Measurements from ENCODE around the gene PTGIS. TPM values are rescaled to one million over a fixed set of nuclear protein-coding genes. Genes with fewer than 3 reads are reported as not detected.

PTGIS gene
- total and polyA plus RNA-seq, 7 donors, result 2.7 to 26.5 (median 8.0) TPM

GRCh38 chr20:49561806-49562205 lies 6.1 kb downstream of the PTGIS start:
- ATAC-seq (no peak), DNase-seq (no peak)
- 43 to 46% (median 46%) methylated on average over 2 of the region's 2 CpGs for WGBS, 3 donors
- H3K27me3 ChIP-seq (ENCODE audit: insufficient read depth in 3 of 3, low read length in 2 of 3), result peaks cover 0 to 17% (median 2%) of the 10 kb centered on the region in 3 donors
- peak overlapping the region; percentile 46 for H3K27ac ChIP-seq
- peaks cover 4% of the 10 kb centered on the region for H3K4me1 ChIP-seq
- TF ChIP-seq CTCF (IDR thresholded peaks at IDR 0.05), result no peak
- intact Hi-C loops (cut with DNase I), result no loop called here
- no peaks in the 10 kb centered on the region for H3K36me3 ChIP-seq (ENCODE audit: insufficient read depth in 1 of 2, low read depth in 1 of 2)
- no peaks in the 10 kb centered on the region for H3K9me3 ChIP-seq
- H3K4me3 ChIP-seq, result no peak overlapping the region

GRCh38 chr20:49561256-49561655 lies 6.7 kb downstream of the PTGIS start:
- no peak overlapping the region for H3K27ac ChIP-seq
- no peak for TF ChIP-seq CTCF (IDR thresholded peaks at IDR 0.05)

GRCh38 chr20:49560646-49561045 lies 7.3 kb downstream of the PTGIS start:
- H3K4me1 ChIP-seq, result peaks cover 4% of the 10 kb centered on the region

More at GRCh38 chr20:49561256-49561655, 6.7 kb downstream of the PTGIS start:
- Histone ChIP-seq H3K9me3 (no peaks in the 10 kb centered on the region), H3K4me1 (peaks cover 4% of the 10 kb centered on the region), H3K36me3 (ENCODE audit: insufficient read depth in 1 of 2, low read depth in 1 of 2) (no peaks in the 10 kb centered on the region), H3K4me3 (no peak overlapping the region), H3K27me3 (ENCODE audit: insufficient read depth in 3 of 3, low read length in 2 of 3) (peaks cover 0 to 17% (median 2%) of the 10 kb centered on the region in 3 donors)
- no peak for ATAC-seq
- intact Hi-C loops (cut with DNase I), result no loop called here
- DNase-seq, result no peak
- WGBS, 3 donors, result 85 to 89% (median 88%) methylated on average over 4 of the region's 4 CpGs

GRCh38 chr20:49560186-49560585 lies 7.8 kb downstream of the PTGIS start:
- ATAC-seq (no peak), DNase-seq (no peak)
- H3K27me3 ChIP-seq (ENCODE audit: insufficient read depth in 3 of 3, low read length in 2 of 3), result peaks cover 0 to 17% (median 2%) of the 10 kb centered on the region in 3 donors
- 69 to 74% (median 72%) methylated on average over 7 of the region's 7 CpGs for WGBS, 3 donors
- H3K36me3 ChIP-seq (ENCODE audit: insufficient read depth in 1 of 2, low read depth in 1 of 2), result no peaks in the 10 kb centered on the region
- H3K4me3 ChIP-seq, result no peak overlapping the region
- peaks cover 4% of the 10 kb centered on the region for H3K4me1 ChIP-seq
- no peaks in the 10 kb centered on the region for H3K9me3 ChIP-seq
- intact Hi-C loops (cut with DNase I), result no loop called here
- no peak for TF ChIP-seq CTCF (IDR thresholded peaks at IDR 0.05)
- H3K27ac ChIP-seq, result no peak overlapping the region

More at GRCh38 chr20:49560646-49561045, 7.3 kb downstream of the PTGIS start:
- Histone ChIP-seq H3K36me3 (ENCODE audit: insufficient read depth in 1 of 2, low read depth in 1 of 2) (no peaks in the 10 kb centered on the region), H3K27me3 (ENCODE audit: insufficient read depth in 3 of 3, low read length in 2 of 3) (peaks cover 0 to 17% (median 2%) of the 10 kb centered on the region in 3 donors), H3K27ac (no peak overlapping the region), H3K9me3 (no peaks in the 10 kb centered on the region), H3K4me3 (no peak overlapping the region)
- DNase-seq (no peak), ATAC-seq (no peak)
- intact Hi-C loops (cut with DNase I), result no loop called here
- 84 to 93% (median 86%) methylated on average over 11 of the region's 11 CpGs for WGBS, 3 donors
- TF ChIP-seq CTCF (IDR thresholded peaks at IDR 0.05), result no peak

Data from psoas muscle (tissue), 8 donors.